ENCODE results near the gene MEGF11.

Gene MEGF11

DNA sequence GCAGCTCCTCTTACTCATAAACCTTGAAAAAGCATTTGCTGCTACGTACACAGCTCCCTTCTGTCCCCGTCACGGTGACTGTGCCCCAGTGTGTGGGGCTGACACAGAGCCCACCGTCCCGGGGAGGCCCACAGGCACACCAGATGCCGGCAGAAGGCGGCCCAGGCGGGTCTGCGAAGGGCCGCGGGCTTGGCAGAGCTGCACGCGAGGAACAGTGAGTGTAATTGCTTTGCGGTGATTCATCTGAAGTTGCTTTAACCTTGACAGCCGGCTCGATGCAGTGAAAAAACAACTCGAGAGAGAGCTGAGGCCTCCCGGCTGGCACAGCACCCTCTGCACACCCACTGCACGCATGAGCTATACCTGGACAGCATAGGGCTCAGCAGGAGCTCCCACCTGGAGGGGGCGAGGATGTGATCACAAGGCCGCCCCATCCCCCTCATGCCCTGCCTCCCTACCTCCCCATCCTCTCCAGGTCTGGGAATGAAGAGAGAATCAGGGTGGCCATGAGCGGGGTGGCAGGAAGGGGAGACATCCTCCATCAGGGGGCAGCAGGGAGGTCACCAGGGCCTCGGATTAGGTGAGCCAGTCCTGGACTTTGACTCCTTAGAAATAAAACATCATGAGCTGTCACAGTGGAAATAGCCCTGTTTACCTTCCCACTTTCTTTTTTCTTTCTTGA, 172.7 kb downstream of the MEGF11 start:
- DNase-seq = peak; percentile 78

DNA sequence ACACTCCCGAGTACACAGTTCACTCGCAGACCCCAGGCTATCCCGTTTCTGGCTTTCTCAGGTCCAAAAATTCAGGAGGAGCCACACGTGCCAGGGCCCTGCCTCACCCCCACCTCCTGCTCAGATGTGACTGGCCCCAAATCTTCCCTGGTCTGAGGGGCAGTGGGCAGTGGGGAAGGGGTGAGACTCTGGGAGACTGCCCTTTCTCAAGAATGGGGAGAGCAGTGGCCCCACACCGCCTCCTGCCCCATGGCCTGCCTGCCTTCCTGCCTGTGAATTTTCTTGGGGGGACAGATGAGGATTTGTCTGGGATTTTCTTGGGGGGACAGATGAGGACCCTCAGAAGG, 174.6 kb downstream of the MEGF11 start:
- DNase-seq = no peak

DNA sequence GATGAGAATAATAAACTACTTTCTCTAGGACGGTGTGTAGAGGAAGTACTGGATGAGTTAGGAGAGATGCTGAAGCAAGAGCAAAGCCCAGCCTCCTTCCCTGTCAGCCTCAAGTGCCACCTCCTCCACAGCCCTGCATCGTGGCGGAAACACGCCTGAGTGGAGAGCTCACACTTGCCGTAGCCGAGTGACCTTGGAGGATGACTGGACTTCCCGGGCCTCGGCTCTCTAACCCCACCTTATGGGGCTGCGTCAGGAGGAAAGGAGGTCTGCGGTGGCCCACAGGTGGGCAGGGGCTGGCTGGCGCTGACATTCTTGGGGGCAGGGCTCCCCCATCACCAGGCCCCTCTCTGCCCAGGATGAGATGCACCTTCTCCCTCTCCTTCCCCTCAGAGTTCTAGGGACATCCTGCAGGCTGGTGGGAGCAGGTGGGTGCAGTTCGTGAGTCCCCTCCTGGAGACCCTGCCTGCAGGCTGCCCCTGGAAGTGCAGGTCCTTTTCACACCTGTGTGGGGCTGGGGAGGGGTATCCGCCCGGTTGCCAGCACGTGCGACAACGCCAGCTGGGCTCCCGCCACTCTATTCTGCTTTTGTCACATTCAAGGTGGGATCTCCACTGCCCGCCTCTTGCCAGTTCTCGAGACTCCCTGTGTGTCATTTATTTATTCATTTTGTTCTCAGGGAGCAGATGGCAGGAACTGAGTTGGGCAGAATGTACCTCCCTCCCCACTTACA, 175.2 kb downstream of the MEGF11 start:
- DNase-seq = peak; percentile 69

DNA sequence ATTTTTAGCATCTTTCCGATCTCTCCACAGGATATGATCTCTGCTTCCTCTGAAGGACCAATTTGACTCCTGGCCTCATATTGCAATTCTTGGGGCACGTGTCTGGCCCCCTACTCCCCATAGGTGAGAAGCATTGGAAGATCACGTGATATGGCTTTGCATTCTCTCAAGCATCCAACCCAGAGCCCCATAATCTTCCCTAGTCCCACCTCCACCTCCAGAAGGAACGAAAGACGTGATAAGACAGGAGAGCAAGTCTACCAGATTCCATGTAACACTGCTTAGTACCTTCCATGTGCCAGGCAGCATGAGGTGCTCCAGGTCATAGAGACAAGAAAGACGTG, 176.3 kb downstream of the MEGF11 start:
- DNase-seq = no peak

DNA sequence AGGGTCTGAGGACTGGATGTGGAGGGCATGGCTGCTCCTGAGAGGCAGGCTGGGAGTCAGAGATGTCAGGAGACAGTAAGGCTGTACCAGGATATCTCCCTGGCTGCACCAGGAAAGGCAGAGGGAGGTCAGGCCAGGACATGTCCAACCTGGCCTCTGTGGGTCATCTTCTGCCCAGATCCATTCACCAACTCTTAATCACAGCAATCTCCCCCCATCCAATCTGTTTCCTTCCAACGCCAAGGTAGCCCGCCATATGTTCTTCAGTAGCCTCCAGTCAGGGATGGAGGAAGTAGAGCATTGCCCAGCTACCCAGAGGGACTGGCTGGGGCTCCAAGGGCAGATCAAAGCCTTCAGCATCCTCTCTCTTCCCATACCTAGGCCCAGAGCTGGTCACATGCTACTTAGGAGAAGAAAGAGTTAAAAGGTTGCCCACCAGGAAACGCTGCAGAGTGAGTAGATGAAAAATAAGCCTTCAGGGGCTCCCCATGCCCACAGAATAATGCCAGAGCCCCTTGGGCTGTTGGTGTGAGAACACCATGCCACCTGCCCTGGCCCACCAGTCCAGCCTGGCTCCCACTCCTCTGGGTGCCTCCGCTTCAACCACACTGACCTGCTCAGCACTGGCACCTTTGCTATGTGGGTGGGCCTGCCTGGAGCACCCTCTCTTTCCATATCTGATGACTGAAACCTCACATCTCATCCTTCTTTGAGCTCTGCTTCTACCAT, 176.8 kb downstream of the MEGF11 start:
- DNase-seq = no peak

DNA sequence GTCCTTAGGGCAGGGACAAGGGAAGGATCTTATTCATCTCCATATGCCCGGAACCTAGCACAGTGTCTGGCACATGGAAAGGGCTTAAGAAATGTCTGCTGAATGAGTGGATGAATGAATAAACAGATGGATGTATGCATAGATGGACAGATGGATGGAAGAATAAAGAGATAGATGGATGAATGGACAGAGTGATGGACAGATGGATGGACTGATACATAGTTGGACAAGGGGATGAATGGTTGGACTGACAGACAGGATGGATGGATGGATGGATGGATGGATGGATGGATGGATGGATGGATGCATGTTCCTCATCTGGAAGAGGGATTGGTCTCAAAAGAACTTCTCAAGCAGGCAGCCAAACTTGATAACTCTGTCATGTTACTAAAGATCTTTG, 177.6 kb downstream of the MEGF11 start:
- DNase-seq = no peak

DNA sequence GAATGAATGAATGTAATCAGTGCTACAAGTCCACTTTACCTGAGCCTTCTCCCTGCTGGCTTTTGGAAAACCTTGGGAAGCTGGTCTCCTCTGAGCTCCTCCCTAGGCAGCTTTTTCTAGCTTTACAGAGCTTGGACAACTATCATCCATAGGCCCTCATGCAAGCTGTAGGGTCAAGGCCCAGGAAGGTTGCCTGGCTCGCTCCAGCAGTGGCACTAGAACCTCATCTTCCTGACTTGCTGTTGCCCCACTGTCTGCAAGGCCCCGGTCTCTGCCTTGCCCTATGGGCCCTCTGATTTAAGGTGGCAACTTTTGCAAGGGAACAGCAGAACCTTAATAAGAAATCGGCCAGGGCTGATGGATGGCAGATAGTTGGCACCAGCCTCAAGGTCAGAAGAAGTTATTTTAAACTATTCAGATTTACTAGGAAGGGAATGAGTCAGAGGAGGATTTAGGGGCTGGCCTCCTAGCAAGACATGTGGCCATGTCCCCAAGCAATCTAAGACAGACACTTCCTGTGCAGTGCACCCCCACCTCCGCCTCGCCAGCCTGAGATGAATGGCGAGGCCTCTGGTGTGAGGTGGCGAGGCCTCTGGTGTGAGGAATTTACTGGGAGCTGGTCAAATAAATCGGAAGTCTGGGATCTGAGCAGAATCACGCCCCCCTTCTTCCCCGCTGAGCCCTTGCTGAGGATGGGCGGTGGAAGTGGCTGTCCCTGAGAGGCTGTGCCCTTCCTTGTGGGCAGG, 180.8 kb downstream of the MEGF11 start:
- no peak for DNase-seq

- DNase-seq = no peak
Observed at GRCh38 chr15:66071921-66072295, 181.6 kb downstream of the MEGF11 start.

GRCh38 chr15:66071160-66071920, 182.2 kb downstream of the MEGF11 start:
- no peak for DNase-seq

GRCh38 chr15:66070220-66070934, 183.2 kb downstream of the MEGF11 start:
- no peak for DNase-seq

- no peak for DNase-seq
Observed at GRCh38 chr15:66069751-66070150, 183.8 kb downstream of the MEGF11 start.

- no peak for DNase-seq
Observed at GRCh38 chr15:66068801-66069200, 184.7 kb downstream of the MEGF11 start.

GRCh38 chr15:66067687-66068086, 185.9 kb downstream of the MEGF11 start:
- DNase-seq = no peak

GRCh38 chr15:66066481-66066880, 187.1 kb downstream of the MEGF11 start:
- no peak for DNase-seq

- no peak for DNase-seq
Observed at GRCh38 chr15:66066005-66066404, 187.5 kb downstream of the MEGF11 start.

- DNase-seq = no peak
Observed at GRCh38 chr15:66065325-66065724, 188.2 kb downstream of the MEGF11 start.

GRCh38 chr15:66063147-66063546, 190.4 kb downstream of the MEGF11 start:
- no peak for DNase-seq

GRCh38 chr15:66057089-66057488, 196.5 kb downstream of the MEGF11 start:
- DNase-seq = no peak

GRCh38 chr15:66053991-66054390, 199.6 kb downstream of the MEGF11 start:
- no peak for DNase-seq

- no peak for DNase-seq
Observed at GRCh38 chr15:66051833-66052232, 201.7 kb downstream of the MEGF11 start.

DNA sequence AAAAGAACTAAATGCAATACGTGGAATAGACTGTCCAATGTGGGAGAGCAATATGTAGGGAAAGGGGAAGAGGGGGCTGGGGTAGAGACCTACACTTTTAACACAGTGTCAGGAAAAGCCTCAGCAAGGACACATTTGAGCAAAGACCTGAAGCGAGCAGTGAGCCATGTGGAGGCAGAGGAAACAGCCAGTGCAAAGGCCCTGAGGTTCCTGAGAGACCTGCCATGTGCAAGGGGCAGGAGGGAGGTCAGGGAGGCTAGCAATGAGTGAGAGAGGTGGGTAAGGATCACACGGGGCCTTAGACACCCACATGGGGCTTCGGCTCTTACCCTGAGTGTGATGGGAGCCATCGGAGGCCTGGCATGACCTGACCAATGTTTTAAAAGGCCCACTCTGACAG, 203.3 kb downstream of the MEGF11 start:
- DNase-seq = no peak

GRCh38 chr15:66049353-66049752, 204.2 kb downstream of the MEGF11 start:
- DNase-seq = no peak

All from NCI-H1694 treated with DMSO at 0.1 percent for 48 hours (cell line).